Type B pancreatic cell (in vitro differentiated cells): Measurements from ENCODE around the gene RPS6KL1. TPM values are rescaled to one million over a fixed set of nuclear protein-coding genes. Genes with fewer than 3 reads are reported as not detected.

Source experiments
- DNase-seq: peaks from one replicate; pipeline ENCODE4 v3.0.0; 2021; ENCODE audit warnings: mixed read lengths; ENCODE audit not compliant: unreplicated experiment; ENCODE audit errors: extremely low spot score
- H3K27ac Mint-ChIP-seq: 2 replicates; pipeline ENCODE4 v1.8.0; 2021; ENCODE audit warnings: mild to moderate bottlenecking, mixed read lengths
- H3K27me3 Mint-ChIP-seq: 2 replicates; pipeline ENCODE4 v1.8.0; 2021; ENCODE audit warnings: mixed read lengths
- H3K36me3 Mint-ChIP-seq: 2 replicates; pipeline ENCODE4 v1.8.0; 2021; ENCODE audit warnings: mixed read lengths
- H3K4me1 Mint-ChIP-seq: one replicate; pipeline ENCODE4 v1.8.0; 2021; ENCODE audit warnings: mixed read lengths; ENCODE audit not compliant: unreplicated experiment
- H3K4me3 Mint-ChIP-seq: 2 replicates; pipeline ENCODE4 v1.8.0; 2021; ENCODE audit warnings: mild to moderate bottlenecking, mixed read lengths
- H3K9me3 Mint-ChIP-seq: 2 replicates; pipeline ENCODE4 v1.8.0; 2021; ENCODE audit warnings: mixed read lengths
- CTCF ChIP-seq: fragments of 200-600 bp; sonication (generic); conservative IDR thresholded peaks from 2 replicates; pipeline ENCODE4 v1.5.0; 2021; ENCODE audit warnings: antibody characterized with exemption, mild to moderate bottlenecking
- total RNA-seq: library from RNA; stranded (reverse); gene quantifications from 2 replicates; pipeline ENCODE4 v1.2.1, GENCODE V29; 2021; ENCODE audit warnings: low replicate concordance

RPS6KL1 gene
- total RNA-seq, 1 donor from 2014 or later = 7.5 TPM

- no peak overlapping the region for H3K27ac Mint-ChIP-seq
- H3K36me3 Mint-ChIP-seq = peaks cover 12% of the 10 kb centered on the region
- TF ChIP-seq CTCF = no peak
Measured at GRCh38 chr14:74890262-74890661, 32.8 kb downstream of the RPS6KL1 start.

GRCh38 chr14:74888164-74889158, 34.6 kb downstream of the RPS6KL1 start:
- DNase-seq = no peak
- no peak overlapping the region for H3K4me3 Mint-ChIP-seq
- TF ChIP-seq CTCF = no peak
- peak overlapping the region; percentile 29 for H3K27ac Mint-ChIP-seq
- H3K4me1 Mint-ChIP-seq = peaks cover 35% of the 10 kb centered on the region
- H3K36me3 Mint-ChIP-seq = peaks cover 10% of the 10 kb centered on the region
- no peaks in the 10 kb centered on the region for H3K9me3 Mint-ChIP-seq
- no peaks in the 10 kb centered on the region for H3K27me3 Mint-ChIP-seq

More at GRCh38 chr14:74890262-74890661, 32.8 kb downstream of the RPS6KL1 start:
- H3K4me3 Mint-ChIP-seq = no peak overlapping the region
- no peak for DNase-seq
- no peaks in the 10 kb centered on the region for H3K27me3 Mint-ChIP-seq
- no peaks in the 10 kb centered on the region for H3K9me3 Mint-ChIP-seq
- peaks cover 19% of the 10 kb centered on the region for H3K4me1 Mint-ChIP-seq

GRCh38 chr14:74886001-74886400, 37.1 kb downstream of the RPS6KL1 start:
- H3K36me3 Mint-ChIP-seq = peaks cover 14% of the 10 kb centered on the region
- DNase-seq = no peak
- TF ChIP-seq CTCF = no peak
- no peaks in the 10 kb centered on the region for H3K27me3 Mint-ChIP-seq
- H3K9me3 Mint-ChIP-seq = no peaks in the 10 kb centered on the region
- peaks cover 44% of the 10 kb centered on the region for H3K4me1 Mint-ChIP-seq
- peak overlapping the region; percentile 56 for H3K27ac Mint-ChIP-seq
- H3K4me3 Mint-ChIP-seq = peak overlapping the region; percentile 18

GRCh38 chr14:74882103-74882920, 40.7 kb downstream of the RPS6KL1 start:
- no peak for DNase-seq
- H3K9me3 Mint-ChIP-seq = no peaks in the 10 kb centered on the region
- no peak for TF ChIP-seq CTCF
- H3K27me3 Mint-ChIP-seq = no peaks in the 10 kb centered on the region
- peaks cover 7% of the 10 kb centered on the region for H3K36me3 Mint-ChIP-seq
- peak overlapping the region; percentile 100 for H3K4me3 Mint-ChIP-seq
- peak overlapping the region; percentile 99 for H3K27ac Mint-ChIP-seq
- H3K4me1 Mint-ChIP-seq = peaks cover 44% of the 10 kb centered on the region

- peaks cover 7% of the 10 kb centered on the region for H3K36me3 Mint-ChIP-seq
- peak within 1 kb of the TSS; percentile 99 for H3K27ac Mint-ChIP-seq
- DNase-seq = peak; percentile 93
- H3K27me3 Mint-ChIP-seq = no peaks in the 10 kb centered on the region
- H3K9me3 Mint-ChIP-seq = no peaks in the 10 kb centered on the region
- TF ChIP-seq CTCF = no peak
- H3K4me3 Mint-ChIP-seq = peak within 1 kb of the TSS; percentile 100
- H3K4me1 Mint-ChIP-seq = peaks cover 43% of the 10 kb centered on the region
Measured at GRCh38 chr14:74881431-74882102, 41.5 kb downstream of the RPS6KL1 start, which contains the start of gene DLST. Gene DLST (plus strand): TSS chr14:74881916. CDS start chr14:74881954, 38 bp downstream.
